Panc1 (cell line): ENCODE results near the gene GLS.

Experiments
- POLR2AphosphoS5 ChIP-seq: IDR thresholded peaks from 2 replicates; pipeline ENCODE4 v1.6.1; 2012; ENCODE audit warnings: mild to moderate bottlenecking, low read depth, low read length, moderate library complexity
- SIN3A ChIP-seq: IDR thresholded peaks from 2 replicates; pipeline ENCODE4 v1.6.1; 2012; ENCODE audit warnings: low read depth, mild to moderate bottlenecking, low read length, moderate library complexity, borderline replicate concordance; ENCODE audit not compliant: insufficient read depth
- TF ChIP-seq, protein P1 (sequence below): fragments of 450-650 bp; IDR thresholded peaks from 2 replicates; pipeline ENCODE4 v1.5.1; 2017; ENCODE audit warnings: mild to moderate bottlenecking
- TF ChIP-seq, protein P2 (sequence below), 2 experiments: IDR thresholded peaks; 2 replicates each; pipeline ENCODE4 v1.6.1; 2011 to 2012; ENCODE audit warnings: low read depth in 2 of 2, control low read depth in 1 of 2, low read length in 1 of 2, mild to moderate bottlenecking in 1 of 2, moderate library complexity in 1 of 2; ENCODE audit not compliant: insufficient read depth in 1 of 2

DNA sequence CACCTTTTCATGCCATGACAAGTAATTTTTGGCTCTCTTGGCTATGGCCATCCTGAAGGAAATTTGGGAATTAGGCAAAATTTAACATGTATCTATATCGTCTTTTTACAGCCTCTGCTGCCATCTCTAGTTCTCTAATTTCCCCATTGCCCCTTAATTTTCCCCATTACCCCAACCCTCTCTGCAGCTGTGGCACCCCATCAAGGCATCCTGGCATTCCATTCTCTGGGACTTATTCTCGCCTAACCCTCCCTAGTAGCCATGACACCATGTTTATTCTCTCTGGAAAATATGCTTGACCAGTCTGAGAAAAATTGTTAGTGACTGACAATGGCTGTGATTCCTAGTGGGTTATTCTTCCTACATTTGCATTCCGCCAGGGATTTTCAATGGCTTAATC lies 43.9 kb upstream of the GLS start:
- TF ChIP-seq, protein P1, sequence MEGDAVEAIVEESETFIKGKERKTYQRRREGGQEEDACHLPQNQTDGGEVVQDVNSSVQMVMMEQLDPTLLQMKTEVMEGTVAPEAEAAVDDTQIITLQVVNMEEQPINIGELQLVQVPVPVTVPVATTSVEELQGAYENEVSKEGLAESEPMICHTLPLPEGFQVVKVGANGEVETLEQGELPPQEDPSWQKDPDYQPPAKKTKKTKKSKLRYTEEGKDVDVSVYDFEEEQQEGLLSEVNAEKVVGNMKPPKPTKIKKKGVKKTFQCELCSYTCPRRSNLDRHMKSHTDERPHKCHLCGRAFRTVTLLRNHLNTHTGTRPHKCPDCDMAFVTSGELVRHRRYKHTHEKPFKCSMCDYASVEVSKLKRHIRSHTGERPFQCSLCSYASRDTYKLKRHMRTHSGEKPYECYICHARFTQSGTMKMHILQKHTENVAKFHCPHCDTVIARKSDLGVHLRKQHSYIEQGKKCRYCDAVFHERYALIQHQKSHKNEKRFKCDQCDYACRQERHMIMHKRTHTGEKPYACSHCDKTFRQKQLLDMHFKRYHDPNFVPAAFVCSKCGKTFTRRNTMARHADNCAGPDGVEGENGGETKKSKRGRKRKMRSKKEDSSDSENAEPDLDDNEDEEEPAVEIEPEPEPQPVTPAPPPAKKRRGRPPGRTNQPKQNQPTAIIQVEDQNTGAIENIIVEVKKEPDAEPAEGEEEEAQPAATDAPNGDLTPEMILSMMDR = no peak
- TF ChIP-seq, protein P2, sequence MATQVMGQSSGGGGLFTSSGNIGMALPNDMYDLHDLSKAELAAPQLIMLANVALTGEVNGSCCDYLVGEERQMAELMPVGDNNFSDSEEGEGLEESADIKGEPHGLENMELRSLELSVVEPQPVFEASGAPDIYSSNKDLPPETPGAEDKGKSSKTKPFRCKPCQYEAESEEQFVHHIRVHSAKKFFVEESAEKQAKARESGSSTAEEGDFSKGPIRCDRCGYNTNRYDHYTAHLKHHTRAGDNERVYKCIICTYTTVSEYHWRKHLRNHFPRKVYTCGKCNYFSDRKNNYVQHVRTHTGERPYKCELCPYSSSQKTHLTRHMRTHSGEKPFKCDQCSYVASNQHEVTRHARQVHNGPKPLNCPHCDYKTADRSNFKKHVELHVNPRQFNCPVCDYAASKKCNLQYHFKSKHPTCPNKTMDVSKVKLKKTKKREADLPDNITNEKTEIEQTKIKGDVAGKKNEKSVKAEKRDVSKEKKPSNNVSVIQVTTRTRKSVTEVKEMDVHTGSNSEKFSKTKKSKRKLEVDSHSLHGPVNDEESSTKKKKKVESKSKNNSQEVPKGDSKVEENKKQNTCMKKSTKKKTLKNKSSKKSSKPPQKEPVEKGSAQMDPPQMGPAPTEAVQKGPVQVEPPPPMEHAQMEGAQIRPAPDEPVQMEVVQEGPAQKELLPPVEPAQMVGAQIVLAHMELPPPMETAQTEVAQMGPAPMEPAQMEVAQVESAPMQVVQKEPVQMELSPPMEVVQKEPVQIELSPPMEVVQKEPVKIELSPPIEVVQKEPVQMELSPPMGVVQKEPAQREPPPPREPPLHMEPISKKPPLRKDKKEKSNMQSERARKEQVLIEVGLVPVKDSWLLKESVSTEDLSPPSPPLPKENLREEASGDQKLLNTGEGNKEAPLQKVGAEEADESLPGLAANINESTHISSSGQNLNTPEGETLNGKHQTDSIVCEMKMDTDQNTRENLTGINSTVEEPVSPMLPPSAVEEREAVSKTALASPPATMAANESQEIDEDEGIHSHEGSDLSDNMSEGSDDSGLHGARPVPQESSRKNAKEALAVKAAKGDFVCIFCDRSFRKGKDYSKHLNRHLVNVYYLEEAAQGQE (IDR thresholded peaks at IDR 0.05; ENCODE audit: insufficient read depth in 1 of 2, low read depth in 2 of 2, low read length in 1 of 2) = no peak
- TF ChIP-seq POLR2AphosphoS5 (no peak), SIN3A (no peak)
